ENCODE results near the gene TXLNA.

TXLNA gene

DNA sequence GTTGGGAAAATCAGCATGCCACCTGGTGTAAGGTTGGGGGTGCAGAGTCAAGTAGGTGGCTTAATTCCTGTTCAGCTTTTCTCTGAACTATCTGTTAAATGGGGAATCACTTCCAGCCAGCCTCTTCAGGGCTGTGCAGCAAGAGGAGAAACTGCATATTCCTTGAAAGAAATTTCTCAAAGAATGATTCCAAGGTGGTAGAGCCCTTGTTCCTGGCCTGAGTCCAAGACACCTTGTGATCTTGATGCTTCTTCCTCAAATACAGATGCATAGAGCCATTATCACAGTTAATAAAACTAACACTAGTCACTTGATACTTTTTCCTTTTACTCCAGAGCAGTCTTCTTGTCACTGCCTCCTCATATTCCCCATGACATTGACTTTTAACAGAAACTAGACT lies 5.2 kb downstream of the TXLNA start:
- Histone ChIP-seq H3K4me3 (no peak overlapping the region), H3K27ac (no peak overlapping the region)
- DNase-seq (ENCODE audit: low spot score) = no peak
- TF ChIP-seq CTCF (IDR thresholded peaks at IDR 0.05) = no peak

- H3K27ac ChIP-seq = no peak overlapping the region
- no peak for TF ChIP-seq CTCF (IDR thresholded peaks at IDR 0.05)
- no peak for DNase-seq (ENCODE audit: low spot score)
- H3K4me3 ChIP-seq = no peak overlapping the region
These were observed 6.6 kb downstream of the TXLNA start for GRCh38 chr1:32186077-32186476.

- Histone ChIP-seq H3K27ac (no peak overlapping the region), H3K4me3 (no peak overlapping the region)
- no peak for TF ChIP-seq CTCF (IDR thresholded peaks at IDR 0.05)
- no peak for DNase-seq (ENCODE audit: low spot score)
These were observed 7.0 kb downstream of the TXLNA start for GRCh38 chr1:32186491-32186890.

DNA sequence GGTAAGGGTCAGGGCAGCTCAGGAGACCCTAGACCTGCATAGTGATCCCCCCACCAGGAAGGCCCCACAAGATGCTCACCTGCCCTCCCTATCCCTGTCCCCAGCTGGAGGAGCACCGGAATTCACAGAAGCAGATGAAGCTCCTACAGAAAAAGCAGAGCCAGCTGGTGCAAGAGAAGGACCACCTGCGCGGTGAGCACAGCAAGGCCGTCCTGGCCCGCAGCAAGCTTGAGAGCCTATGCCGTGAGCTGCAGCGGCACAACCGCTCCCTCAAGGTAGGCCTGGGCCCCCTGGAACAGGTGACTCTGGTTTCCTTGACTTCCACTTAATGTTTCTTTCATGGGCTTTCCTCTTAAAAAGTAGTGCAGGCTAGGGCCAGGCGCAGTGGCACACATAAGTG lies 8.4 kb downstream of the TXLNA start:
- Histone ChIP-seq H3K4me3 (no peak overlapping the region), H3K27ac (no peak overlapping the region)
- DNase-seq (ENCODE audit: low spot score) = no peak
- no peak for TF ChIP-seq CTCF (IDR thresholded peaks at IDR 0.05)

DNA sequence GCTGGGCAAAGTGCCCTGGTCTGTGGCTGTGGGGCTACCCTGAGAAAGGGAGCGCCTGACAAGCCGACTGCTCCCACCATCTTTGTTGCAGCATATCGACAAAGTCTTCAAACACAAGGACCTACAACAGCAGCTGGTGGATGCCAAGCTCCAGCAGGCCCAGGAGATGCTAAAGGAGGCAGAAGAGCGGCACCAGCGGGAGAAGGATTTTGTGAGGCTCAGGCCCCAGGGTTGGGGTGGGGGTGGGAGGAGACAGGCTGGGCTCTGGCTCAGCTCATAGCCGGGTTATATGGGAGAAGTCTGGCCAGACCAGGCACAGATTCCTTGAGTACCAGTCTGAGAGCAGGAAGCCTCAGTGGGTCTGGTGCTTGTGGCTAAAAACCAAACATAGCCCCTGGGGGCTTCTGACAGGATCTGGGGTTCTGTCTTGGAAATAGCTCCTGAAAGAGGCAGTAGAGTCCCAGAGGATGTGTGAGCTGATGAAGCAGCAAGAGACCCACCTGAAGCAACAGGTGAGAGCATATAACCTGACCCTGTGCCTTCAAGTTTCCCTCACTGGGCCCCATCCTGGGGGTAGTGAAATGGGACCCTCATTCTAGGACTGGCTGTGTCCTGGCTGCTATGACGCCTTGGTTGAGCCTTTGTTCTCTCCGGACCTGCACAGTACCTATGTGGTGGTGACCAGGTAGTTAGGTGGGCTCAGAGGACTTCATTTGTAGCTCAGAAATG lies 12.9 kb downstream of the TXLNA start:
- TF ChIP-seq CTCF (IDR thresholded peaks at IDR 0.05) = no peak
- H3K27ac ChIP-seq = no peak overlapping the region
- DNase-seq (ENCODE audit: low spot score) = no peak
- no peak overlapping the region for H3K4me3 ChIP-seq

- no peak for DNase-seq (ENCODE audit: low spot score)
- no peak overlapping the region for H3K4me3 ChIP-seq
- TF ChIP-seq CTCF (IDR thresholded peaks at IDR 0.05) = no peak
- no peak overlapping the region for H3K27ac ChIP-seq
These were observed 15.5 kb downstream of the TXLNA start for GRCh38 chr1:32194984-32195383.

DNA sequence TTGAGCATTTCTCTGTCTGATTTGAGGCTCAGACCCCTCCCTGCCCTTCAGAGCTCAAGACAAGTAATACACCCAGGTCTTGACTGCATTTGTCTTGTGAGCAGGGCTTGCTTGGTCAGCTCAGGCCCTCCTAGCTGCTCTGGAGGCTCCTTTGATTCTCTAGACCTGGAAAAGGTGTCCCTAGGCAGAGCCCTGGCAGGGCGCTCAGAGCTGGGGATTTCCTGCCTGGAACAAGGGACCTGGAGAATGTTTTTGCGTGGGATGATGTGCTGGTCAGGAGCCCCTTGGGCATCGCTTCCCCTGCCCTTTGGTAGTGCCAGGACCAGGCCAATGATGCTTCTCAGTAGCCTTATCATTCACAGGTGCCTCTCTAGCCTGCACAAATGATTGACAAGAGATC lies 16.1 kb downstream of the TXLNA start:
- TF ChIP-seq CTCF (IDR thresholded peaks at IDR 0.05) = no peak
- Histone ChIP-seq H3K4me3 (no peak overlapping the region), H3K27ac (no peak overlapping the region)
- no peak for DNase-seq (ENCODE audit: low spot score)

Measured in coronary artery (tissue), 2 donors.